BJ (cell line): ENCODE results near the gene FKBP15. TPM values are rescaled to one million over a fixed set of nuclear protein-coding genes. Genes with fewer than 3 reads are reported as not detected.
A peak's percentile ranks its signal among the peaks of the same experiment; 100 is the strongest.

Source experiments
- CTCF ChIA-PET: fragments of 350-600 bp; formaldehyde crosslinking; extraction: SDS; loops from one replicate; lab custom pipeline; 2021; ENCODE audit warnings: antibody characterized with exemption, inconsistent platforms; lab: Yijun Ruan, JAX
- POLR2A ChIA-PET: fragments of 300-600 bp; sonication (Branson Sonifier 250); formaldehyde crosslinking; extraction: SDS; loops from one replicate; lab custom pipeline; 2021; ENCODE audit warnings: antibody characterized with exemption; lab: Charles Lee
- DNase-seq: peaks from one replicate; pipeline ENCODE4 v3.0.0-alpha.2; 2011; ENCODE audit warnings: low read depth
- H3K27me3 ChIP-seq: 2 replicates; pipeline ENCODE4 v1.6.0; 2011; ENCODE audit warnings: low read length; ENCODE audit not compliant: control insufficient read depth, insufficient read depth
- H3K36me3 ChIP-seq: 2 replicates; pipeline ENCODE4 v1.5.1; 2011; ENCODE audit warnings: low read length; ENCODE audit not compliant: control insufficient read depth, insufficient read depth
- H3K4me3 ChIP-seq: 2 replicates; pipeline ENCODE4 v1.5.1; 2011; ENCODE audit warnings: low read depth, mild to moderate bottlenecking, control low read depth, low read length
- polyA plus RNA-seq: library from polyadenylated mRNA; depleted of rRNA; stranded (reverse); fragments of >200 nt; gene quantifications from 2 replicates; pipeline ENCODE4 v1.2.3, GENCODE V29; 2011
- TF ChIP-seq, protein P1 (sequence below): IDR thresholded peaks from 2 replicates; pipeline ENCODE4 v1.5.1; 2011; ENCODE audit warnings: low read depth, mild to moderate bottlenecking, control low read depth, inconsistent platforms, low read length, moderate library complexity; ENCODE audit not compliant: insufficient read depth

Gene FKBP15
- polyA plus RNA-seq, 1 experiment = 45.0 TPM

DNA sequence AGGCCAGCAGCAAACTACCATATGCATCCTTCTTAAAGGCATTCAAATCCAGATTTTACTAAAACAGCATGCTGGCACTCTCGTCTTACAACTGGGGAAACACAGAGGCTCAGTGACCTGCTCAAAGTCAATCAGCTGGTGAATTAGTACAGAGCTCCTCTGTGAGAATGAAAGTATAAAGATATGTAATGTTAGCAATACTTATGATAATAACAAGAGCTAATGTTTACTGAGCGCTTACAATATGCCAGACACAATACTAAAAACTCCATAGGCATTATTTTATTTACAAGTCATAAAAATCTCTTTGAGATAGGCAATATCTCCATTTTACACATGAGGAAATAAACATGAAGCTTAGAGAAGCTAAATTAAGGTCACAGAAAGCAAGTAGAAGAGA, 28.6 kb downstream of the FKBP15 start:
- H3K4me3 ChIP-seq = no peak overlapping the region
- no peak for DNase-seq
- peaks cover 3% of the 10 kb centered on the region; the same call in 1 of the 2 replicates for H3K36me3 ChIP-seq
- CTCF ChIA-PET = no interaction called here
- TF ChIP-seq, protein P1, sequence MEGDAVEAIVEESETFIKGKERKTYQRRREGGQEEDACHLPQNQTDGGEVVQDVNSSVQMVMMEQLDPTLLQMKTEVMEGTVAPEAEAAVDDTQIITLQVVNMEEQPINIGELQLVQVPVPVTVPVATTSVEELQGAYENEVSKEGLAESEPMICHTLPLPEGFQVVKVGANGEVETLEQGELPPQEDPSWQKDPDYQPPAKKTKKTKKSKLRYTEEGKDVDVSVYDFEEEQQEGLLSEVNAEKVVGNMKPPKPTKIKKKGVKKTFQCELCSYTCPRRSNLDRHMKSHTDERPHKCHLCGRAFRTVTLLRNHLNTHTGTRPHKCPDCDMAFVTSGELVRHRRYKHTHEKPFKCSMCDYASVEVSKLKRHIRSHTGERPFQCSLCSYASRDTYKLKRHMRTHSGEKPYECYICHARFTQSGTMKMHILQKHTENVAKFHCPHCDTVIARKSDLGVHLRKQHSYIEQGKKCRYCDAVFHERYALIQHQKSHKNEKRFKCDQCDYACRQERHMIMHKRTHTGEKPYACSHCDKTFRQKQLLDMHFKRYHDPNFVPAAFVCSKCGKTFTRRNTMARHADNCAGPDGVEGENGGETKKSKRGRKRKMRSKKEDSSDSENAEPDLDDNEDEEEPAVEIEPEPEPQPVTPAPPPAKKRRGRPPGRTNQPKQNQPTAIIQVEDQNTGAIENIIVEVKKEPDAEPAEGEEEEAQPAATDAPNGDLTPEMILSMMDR = no peak
- POLR2A ChIA-PET = no interaction called here
- no peaks in the 10 kb centered on the region for H3K27me3 ChIP-seq

DNA sequence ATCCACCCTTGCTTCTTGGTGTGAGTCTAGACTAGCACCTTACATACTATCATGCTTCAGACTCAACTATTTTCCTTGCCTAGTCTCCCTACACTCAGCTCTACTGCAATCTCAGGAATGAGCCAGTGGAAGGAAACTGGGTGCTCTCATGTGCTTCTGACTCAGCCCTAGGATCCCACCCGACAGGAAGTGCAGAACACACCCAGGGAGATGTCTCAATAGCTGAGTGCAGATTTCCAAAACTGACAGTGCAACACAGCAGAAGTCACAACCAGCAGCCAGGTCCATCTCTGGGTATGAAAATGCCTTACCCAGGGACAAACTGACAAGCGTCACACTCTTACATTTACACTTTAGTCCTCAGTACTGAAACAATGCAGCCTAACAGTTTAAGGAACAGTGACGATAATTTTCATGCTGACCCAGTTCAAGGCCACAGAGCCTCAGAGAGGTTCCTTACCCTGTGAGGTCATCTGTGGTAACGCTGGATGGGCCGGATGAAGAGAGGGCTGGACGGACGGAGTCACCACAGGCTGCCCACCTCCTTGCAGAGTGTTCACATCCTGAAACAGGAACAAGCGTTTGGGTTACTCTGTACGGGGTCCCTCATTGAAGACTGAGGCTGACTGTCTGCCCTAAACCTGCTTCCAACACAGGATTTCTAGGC, 33.0 kb downstream of the FKBP15 start:
- H3K4me3 ChIP-seq = no peak overlapping the region
- DNase-seq = peak; percentile 73
- H3K27me3 ChIP-seq = no peaks in the 10 kb centered on the region
- POLR2A ChIA-PET = interaction anchor here (0.6 kb wide), 1 partner anchor 37 kb away, joined by 4 read pairs; the partner anchor contains the start of gene SLC31A2
- CTCF ChIA-PET = interaction anchor here (0.6 to 1.4 kb wide), 2 partner anchors 17 to 375 kb away, joined by 5 read pairs; no protein-coding TSS in a partner anchor
- TF ChIP-seq, protein P1 = no peak
- peaks cover 11% of the 10 kb centered on the region for H3K36me3 ChIP-seq

DNA sequence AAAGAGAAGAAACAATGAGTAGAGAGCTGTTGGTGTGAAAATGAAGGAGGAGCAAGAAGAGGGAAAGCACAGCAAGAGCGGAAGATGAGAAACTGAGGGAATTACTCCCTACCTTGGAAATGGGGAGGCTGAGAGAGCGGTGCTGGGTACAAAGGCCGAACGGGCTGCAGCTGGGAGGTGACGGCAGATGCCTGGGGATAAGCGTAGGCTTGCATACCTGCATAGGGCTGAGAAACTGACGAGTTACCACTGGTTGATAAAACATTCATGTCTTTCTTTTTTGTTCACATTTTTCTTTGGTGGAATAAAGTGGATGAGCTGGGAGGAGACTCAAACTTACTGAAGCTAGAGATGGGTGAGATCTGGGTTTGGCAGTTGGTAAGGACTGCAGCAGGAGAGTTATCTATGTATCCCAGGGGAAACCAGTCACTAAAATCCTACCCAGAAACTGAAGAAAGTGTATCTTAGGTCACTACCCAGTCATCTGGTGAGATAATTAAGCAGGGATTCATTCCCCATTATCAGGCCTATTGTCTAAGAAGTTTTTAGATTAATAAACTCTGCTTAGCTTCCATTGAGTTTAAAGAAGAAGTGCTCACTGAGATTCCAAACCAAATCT, 34.8 kb downstream of the FKBP15 start:
- ChIA-PET CTCF (no interaction called here), POLR2A (no interaction called here)
- TF ChIP-seq, protein P1 = no peak
- DNase-seq = no peak
- Histone ChIP-seq H3K27me3 (no peaks in the 10 kb centered on the region), H3K4me3 (no peak overlapping the region), H3K36me3 (peaks cover 18% of the 10 kb centered on the region)

DNA sequence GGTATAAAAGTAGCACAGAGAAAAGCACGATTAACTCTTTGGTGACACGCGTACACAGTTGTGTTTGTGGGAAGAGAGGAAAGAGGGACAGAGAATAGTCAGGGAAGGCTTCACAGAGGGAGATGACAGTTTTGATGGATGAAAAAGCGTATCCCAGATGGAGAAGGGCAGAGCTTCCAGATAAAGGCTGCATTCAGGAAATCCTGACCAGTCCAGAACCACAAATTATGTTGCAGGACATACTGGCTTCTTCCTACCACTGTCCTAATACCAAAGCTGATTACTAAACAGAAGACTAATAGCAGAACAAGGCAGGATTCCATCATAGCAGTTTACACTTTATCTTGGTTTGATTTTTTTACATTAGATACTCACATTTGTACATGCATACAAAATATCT, 35.8 kb downstream of the FKBP15 start:
- DNase-seq = no peak
- TF ChIP-seq, protein P1 = no peak
- peaks cover 18% of the 10 kb centered on the region for H3K36me3 ChIP-seq
- no peaks in the 10 kb centered on the region for H3K27me3 ChIP-seq
- H3K4me3 ChIP-seq = no peak overlapping the region
- CTCF ChIA-PET = interaction anchor here (1.0 kb wide), 1 partner anchor 9 kb away, joined by 3 read pairs; no protein-coding TSS in a partner anchor
- POLR2A ChIA-PET = no interaction called here

DNA sequence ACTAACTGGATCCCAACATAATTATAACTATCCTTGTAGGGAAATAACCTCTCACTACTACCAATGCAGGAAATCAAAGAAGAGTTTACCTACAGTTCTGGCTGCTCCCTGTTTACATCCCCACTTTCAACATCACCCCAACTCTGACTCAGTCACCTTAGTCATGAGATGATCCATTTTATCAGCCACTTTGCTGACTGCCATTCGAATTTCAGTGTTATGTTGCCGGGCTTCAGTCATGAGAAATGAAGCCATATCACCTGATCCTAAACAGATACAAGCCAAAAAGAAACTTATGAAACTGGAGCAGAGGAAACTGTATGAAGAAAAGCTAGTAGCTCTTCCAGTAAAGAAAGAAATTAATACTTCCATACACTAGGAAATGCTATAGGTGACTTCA, 36.5 kb downstream of the FKBP15 start:
- POLR2A ChIA-PET = no interaction called here
- TF ChIP-seq, protein P1 = no peak
- Histone ChIP-seq H3K36me3 (peaks cover 18% of the 10 kb centered on the region), H3K27me3 (no peaks in the 10 kb centered on the region), H3K4me3 (no peak overlapping the region)
- no peak for DNase-seq
- CTCF ChIA-PET = no interaction called here
